A673 (cell line): Measurements from ENCODE around the gene COBL. TPM values are rescaled to one million over a fixed set of nuclear protein-coding genes. Genes with fewer than 3 reads are reported as not detected.

Source experiments
- BruUV-seq: library from RNA; stranded (reverse); fragments of 400-500 nt; replicated peaks from 2 replicates; lab custom pipeline; 2021; lab: Mats Ljungman, UMichigan
- CTCF ChIA-PET: fragments of 300-600 bp; sonication (Branson Sonifier 250); formaldehyde crosslinking; loops from one replicate; lab custom pipeline; 2022; ENCODE audit warnings: antibody characterized with exemption; lab: Charles Lee
- POLR2A ChIA-PET: fragments of 300-600 bp; sonication (Branson Sonifier 250); formaldehyde crosslinking; loops from one replicate; lab custom pipeline; 2022; ENCODE audit warnings: antibody characterized with exemption; ENCODE audit not compliant: low non-redundant PET; lab: Charles Lee
- DNase-seq: peaks from one replicate; pipeline ENCODE4 v3.0.0-alpha.2; 2015; ENCODE audit warnings: low spot score
- H3K27ac ChIP-seq: fragments of 200-600 bp; sonication (generic); 2 replicates; pipeline ENCODE4 v1.5.1; 2016; ENCODE audit warnings: mixed run types, low read depth, mild to moderate bottlenecking, mixed read lengths, antibody characterized with exemption, low read length; ENCODE audit not compliant: poor library complexity, severe bottlenecking
- H3K27me3 ChIP-seq: fragments of 200-600 bp; sonication (generic); replicated peaks from 2 replicates; pipeline ENCODE4 v1.6.1; 2017; ENCODE audit warnings: mixed run types, low read depth, mild to moderate bottlenecking, mixed read lengths, antibody characterized with exemption, low read length; ENCODE audit not compliant: insufficient read depth, poor library complexity
- H3K36me3 ChIP-seq: fragments of 200-600 bp; sonication (generic); 2 replicates; pipeline ENCODE4 v1.6.1; 2016; ENCODE audit warnings: mixed run types, mild to moderate bottlenecking, mixed read lengths, antibody characterized with exemption, low read length; ENCODE audit not compliant: insufficient read depth, poor library complexity, severe bottlenecking
- H3K4me1 ChIP-seq: fragments of 200-600 bp; sonication (generic); 2 replicates; pipeline ENCODE4 v1.6.1; 2017; ENCODE audit warnings: mixed run types, mild to moderate bottlenecking, mixed read lengths, antibody characterized with exemption, low read length; ENCODE audit not compliant: insufficient read depth, poor library complexity, severe bottlenecking
- H3K4me3 ChIP-seq: fragments of 200-600 bp; sonication (generic); 2 replicates; pipeline ENCODE4 v1.5.1; 2016; ENCODE audit warnings: low read depth, mixed run types, mild to moderate bottlenecking, mixed read lengths, low read length; ENCODE audit not compliant: poor library complexity, severe bottlenecking
- H3K9me3 ChIP-seq: fragments of 200-600 bp; sonication (generic); 2 replicates; pipeline ENCODE4 v1.6.1; 2016; ENCODE audit warnings: mixed run types, low read depth, mild to moderate bottlenecking, mixed read lengths, antibody characterized with exemption, low read length; ENCODE audit not compliant: poor library complexity, severe bottlenecking
- EZH2 ChIP-seq: fragments of 200-600 bp; sonication (generic); IDR thresholded peaks from 2 replicates; pipeline ENCODE4 v1.6.1; 2017; ENCODE audit warnings: borderline replicate concordance, low read depth, mild to moderate bottlenecking, mixed read lengths, antibody characterized with exemption, low read length; ENCODE audit not compliant: poor library complexity, severe bottlenecking
- intact Hi-C: fragments of 100-400 bp; cut with micrococcal nuclease; formaldehyde crosslinking; loops from one replicate; pipeline ENCODE4 v1.10.0; 2022; ENCODE audit not compliant: unreplicated experiment
- total RNA-seq: library from RNA; stranded (reverse); gene quantifications from 2 replicates; pipeline ENCODE4 v1.2.3, GENCODE V29; 2021
- TF ChIP-seq, protein P1 (sequence below): fragments of 300-800, 200-600 bp; sonication (generic); conservative IDR thresholded peaks from 2 replicates; pipeline ENCODE4 v1.5.1; 2017; ENCODE audit warnings: low read depth, mild to moderate bottlenecking, antibody characterized with exemption, low read length, moderate library complexity, mixed read lengths

Gene COBL
- total RNA-seq, 1 experiment from 2014 or later, result not detected

DNA sequence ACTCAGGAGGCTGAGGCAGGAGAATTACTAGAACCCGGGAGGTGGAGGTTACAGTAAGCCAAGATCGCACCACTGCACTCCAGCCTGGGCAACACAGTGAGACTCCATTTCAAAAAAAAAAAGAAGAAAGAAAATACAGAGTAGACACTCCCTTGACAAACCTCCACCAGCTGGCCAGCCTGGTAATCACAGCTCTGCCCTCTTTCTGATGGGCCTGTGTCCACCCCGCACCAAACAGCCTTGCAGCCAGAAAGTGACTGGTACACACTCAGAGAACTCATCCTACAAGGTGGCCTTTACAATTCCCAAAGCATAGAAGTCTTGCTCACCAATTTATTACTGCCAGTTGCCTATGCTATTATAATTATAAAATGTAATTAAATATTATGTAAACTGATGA lies 66.6 kb downstream of the COBL start:
- peaks cover 3% of the 10 kb centered on the region for H3K9me3 ChIP-seq
- no peak overlapping the region for H3K4me3 ChIP-seq
- H3K27ac ChIP-seq, result no peak overlapping the region
- no peaks in the 10 kb centered on the region for H3K27me3 ChIP-seq
- intact Hi-C loops, result no loop called here
- no TSS peak for BruUV-seq
- POLR2A ChIA-PET, result no interaction called here
- no peak for DNase-seq
- TF ChIP-seq, protein P1, sequence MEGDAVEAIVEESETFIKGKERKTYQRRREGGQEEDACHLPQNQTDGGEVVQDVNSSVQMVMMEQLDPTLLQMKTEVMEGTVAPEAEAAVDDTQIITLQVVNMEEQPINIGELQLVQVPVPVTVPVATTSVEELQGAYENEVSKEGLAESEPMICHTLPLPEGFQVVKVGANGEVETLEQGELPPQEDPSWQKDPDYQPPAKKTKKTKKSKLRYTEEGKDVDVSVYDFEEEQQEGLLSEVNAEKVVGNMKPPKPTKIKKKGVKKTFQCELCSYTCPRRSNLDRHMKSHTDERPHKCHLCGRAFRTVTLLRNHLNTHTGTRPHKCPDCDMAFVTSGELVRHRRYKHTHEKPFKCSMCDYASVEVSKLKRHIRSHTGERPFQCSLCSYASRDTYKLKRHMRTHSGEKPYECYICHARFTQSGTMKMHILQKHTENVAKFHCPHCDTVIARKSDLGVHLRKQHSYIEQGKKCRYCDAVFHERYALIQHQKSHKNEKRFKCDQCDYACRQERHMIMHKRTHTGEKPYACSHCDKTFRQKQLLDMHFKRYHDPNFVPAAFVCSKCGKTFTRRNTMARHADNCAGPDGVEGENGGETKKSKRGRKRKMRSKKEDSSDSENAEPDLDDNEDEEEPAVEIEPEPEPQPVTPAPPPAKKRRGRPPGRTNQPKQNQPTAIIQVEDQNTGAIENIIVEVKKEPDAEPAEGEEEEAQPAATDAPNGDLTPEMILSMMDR, result no peak
- no peak for TF ChIP-seq EZH2
- no peaks in the 10 kb centered on the region for H3K4me1 ChIP-seq
- CTCF ChIA-PET, result no interaction called here
- no peaks in the 10 kb centered on the region for H3K36me3 ChIP-seq

DNA sequence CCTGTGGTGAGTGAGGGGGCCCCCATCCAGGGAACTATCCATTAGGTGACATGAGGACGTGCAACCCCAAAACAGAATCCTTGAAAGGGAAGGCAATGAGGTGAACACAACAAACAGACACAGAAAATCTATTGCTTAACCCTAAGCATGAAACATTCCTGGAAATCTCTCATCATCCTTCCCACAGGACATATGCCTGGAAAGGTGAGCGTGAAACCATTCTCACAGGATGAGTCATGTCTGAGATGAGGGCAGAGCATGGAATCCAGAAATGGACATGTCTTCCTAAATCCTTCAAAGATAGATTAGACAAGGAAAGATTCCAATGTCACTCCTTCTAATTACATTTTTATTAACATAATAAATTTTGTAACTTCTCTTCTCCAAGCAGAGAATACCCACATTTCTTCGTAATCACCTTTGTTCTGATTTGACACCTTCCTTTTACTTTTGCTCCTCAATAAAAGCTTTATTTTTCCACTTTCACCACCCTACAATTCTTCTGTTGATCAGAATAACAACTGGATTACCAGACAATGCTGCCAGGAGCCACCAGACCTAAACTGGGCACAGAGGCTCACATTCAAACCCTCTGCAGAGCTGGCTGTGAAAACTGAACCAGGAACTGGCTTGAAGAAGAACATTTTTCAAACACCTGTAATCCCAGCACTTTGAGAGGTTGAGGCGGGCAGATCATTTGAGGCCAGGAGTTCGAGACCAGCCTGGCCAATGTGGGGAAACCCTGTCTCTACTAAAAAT lies 67.2 kb downstream of the COBL start:
- no TSS peak for BruUV-seq
- intact Hi-C loops, result no loop called here
- Histone ChIP-seq H3K27me3 (no peaks in the 10 kb centered on the region), H3K4me1 (no peaks in the 10 kb centered on the region), H3K36me3 (no peaks in the 10 kb centered on the region), H3K9me3 (peaks cover 8% of the 10 kb centered on the region), H3K4me3 (no peak overlapping the region), H3K27ac (no peak overlapping the region)
- no peak for DNase-seq
- ChIA-PET CTCF (no interaction called here), POLR2A (no interaction called here)
- TF ChIP-seq EZH2, result no peak
- TF ChIP-seq, protein P1, result no peak

DNA sequence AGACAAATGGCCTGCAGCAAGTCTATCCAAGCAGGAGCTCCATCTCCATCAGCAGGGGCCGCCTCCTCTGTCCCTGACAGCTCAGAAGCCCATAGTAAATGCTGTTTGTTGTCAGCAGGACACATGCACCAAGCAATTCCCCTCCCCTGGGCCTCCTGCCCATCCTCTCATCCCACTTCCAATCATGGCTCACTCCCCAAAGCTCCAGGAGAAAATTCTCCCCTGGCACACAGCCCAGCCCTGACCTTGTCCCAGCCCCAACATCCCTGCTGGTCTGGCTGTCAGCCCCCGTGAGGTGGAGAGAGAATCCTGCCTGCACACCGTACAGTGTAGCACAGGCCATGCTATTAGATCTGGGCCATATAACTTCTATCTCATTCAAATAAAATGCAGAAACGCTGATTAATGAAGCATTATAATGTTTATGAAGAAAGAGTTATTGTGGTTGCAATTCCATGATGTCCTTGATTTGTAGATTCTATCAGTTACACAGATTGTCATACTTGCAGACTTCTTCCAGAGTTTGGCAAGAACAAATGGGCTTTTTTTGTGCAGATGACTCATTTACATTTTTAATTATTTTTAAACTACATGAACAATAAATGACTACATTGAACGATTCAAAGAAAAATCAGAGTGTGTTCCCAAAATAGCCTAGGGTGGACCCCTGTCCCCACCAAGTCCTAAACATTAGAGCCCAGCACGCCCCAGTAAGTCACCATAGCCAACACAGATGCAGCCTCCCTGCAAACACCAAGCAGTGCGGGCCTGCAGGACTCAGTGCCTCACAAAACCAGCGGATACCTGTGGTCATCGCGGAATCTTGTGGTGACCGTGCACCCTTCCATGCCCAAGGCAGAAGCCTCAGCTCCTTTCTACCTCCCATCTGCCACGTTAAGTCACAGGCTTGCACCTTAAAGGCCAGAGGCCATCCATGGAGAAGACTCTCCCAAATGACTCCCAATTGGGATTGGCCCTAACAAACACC lies 70.1 kb downstream of the COBL start:
- Histone ChIP-seq H3K4me1 (no peaks in the 10 kb centered on the region), H3K4me3 (no peak overlapping the region), H3K36me3 (no peaks in the 10 kb centered on the region), H3K9me3 (peaks cover 8% of the 10 kb centered on the region), H3K27ac (no peak overlapping the region), H3K27me3 (no peaks in the 10 kb centered on the region)
- no peak for TF ChIP-seq EZH2
- TF ChIP-seq, protein P1, result no peak
- CTCF ChIA-PET, result interaction anchor here (0.6 kb wide), 1 partner anchor 44 kb away, joined by 5 read pairs; no protein-coding TSS in a partner anchor
- POLR2A ChIA-PET, result no interaction called here
- no TSS peak for BruUV-seq
- intact Hi-C loops, result no loop called here
- no peak for DNase-seq
